HG03196 (cell line): Measurements from ENCODE around the gene LIN7B.
"Not testable (repeated sequence)": the region's sequence is repeated elsewhere in the genome, so short reads cannot be mapped to it uniquely, and the experiment has no call there.

Source experiments
- ATAC-seq: cut with Tn5 transposase; IDR thresholded peaks from one replicate; pipeline ENCODE4 v1.9.1; 2021; ENCODE audit not compliant: unreplicated experiment

LIN7B gene

DNA sequence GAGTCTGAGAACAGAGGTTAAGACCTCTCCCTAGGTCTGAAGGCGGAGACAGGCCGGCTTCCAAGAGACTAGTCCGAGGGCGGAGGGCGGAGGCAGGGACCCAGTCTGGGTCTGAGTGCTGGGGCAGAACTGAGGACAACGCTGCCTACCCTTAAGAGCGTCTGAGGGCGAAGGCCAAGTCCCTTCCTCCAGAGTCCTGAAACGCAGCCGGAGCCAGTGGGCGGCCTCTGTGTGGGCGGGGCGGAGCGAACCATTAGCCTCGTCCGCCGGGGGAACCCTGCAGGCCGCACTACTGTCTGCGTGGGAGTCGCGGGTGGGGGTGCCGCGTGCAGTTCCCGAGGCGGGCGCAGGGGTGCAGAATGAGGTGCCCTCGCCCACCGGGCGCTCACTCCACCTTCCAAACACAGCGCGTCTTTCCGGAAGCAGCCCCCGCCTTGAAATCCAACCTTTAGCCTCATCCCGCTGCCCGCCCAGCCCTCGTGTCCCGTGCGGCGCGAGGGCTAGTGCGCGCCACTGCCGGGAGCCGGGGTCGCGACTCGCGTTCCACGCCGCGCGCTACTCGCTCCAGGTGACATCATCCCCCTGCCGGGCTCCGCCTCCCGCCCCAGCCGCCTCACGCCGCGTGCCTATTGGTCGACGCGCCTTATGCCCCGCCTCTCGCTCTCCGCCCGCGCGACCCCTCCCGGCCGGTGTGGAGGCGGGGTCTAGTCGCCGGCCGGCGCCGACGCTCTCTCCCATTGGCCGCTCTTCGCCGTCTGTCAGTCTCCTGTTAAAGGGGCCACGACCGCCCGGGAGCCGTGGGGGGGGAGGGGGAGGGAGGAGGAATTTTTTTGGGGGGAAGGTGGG lies 4.6 kb downstream of the LIN7B start, which contains the start of gene C19orf73:
Gene C19orf73 (minus strand): TSS at position 579 of the 846 bp plus-strand sequence. CDS start 121 bp downstream, at position 458.
- ATAC-seq, result peak; percentile 70

- no peak for ATAC-seq
Measured at GRCh38 chr19:49119411-49120324, 5.5 kb downstream of the LIN7B start, which contains the start of gene PPFIA3. Gene PPFIA3 (plus strand): TSS chr19:49119544. CDS start chr19:49127874, 8,330 bp downstream.

DNA sequence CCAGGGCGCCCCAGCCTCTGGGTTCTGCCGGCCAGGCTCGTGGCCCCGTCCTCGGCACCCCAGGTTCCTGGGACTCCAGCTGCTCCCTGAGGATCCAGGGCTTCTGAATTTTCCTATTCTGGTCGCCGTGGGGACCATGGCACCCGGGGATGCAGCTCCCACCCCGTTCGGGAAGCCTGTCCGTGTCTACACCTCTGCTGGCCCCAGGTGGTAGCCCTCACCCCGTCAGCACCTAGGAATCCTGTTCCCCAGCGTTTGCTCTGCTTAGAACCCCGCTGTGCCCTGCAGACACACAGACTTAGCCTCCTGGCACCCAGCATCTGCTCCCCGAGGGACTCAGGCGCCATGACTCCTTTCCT lies 6.1 kb downstream of the LIN7B start:
- ATAC-seq, result no peak

DNA sequence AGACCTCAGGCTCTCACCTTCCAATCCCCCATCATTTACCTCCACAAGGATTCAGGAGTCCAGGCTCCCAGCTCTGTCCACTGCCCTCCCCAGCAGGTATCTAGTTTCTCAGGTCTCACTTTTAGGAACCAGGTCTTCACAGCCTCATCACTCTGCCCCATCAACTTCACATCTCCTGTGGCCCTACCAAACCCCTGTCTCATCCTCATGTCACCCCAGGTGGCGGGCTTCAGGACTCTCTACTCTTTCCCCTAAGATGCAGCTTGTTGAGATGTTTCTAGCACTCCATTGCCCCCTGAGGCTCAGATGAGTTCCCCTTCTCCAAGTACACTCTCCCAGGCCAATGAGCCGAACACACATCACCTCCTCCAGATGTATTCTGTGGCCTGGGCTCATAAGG lies 6.7 kb downstream of the LIN7B start:
- ATAC-seq, result no peak

DNA sequence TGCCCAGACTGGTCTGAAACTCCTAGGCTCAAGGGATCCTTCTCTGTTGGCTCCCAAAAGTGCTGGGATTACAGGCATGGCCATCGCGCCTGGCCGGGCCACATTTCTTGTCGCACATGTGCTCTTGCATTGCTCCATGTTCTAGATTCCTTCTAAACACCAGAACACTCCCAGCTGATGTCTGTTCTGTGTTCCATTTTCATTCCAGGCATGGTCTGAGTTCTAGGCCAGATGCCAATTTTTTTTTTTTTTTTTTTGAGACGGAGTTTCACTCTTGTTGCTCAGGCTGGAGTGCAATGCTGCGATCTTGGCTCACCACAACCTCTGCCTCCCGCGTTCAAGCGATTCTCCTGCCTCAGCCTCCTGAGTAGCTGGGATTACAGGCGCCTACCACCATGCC lies 7.7 kb downstream of the LIN7B start:
- not testable (repeated sequence) for ATAC-seq

- not testable (repeated sequence) for ATAC-seq
Measured at GRCh38 chr19:49123285-49123684, 9.1 kb downstream of the LIN7B start.

DNA sequence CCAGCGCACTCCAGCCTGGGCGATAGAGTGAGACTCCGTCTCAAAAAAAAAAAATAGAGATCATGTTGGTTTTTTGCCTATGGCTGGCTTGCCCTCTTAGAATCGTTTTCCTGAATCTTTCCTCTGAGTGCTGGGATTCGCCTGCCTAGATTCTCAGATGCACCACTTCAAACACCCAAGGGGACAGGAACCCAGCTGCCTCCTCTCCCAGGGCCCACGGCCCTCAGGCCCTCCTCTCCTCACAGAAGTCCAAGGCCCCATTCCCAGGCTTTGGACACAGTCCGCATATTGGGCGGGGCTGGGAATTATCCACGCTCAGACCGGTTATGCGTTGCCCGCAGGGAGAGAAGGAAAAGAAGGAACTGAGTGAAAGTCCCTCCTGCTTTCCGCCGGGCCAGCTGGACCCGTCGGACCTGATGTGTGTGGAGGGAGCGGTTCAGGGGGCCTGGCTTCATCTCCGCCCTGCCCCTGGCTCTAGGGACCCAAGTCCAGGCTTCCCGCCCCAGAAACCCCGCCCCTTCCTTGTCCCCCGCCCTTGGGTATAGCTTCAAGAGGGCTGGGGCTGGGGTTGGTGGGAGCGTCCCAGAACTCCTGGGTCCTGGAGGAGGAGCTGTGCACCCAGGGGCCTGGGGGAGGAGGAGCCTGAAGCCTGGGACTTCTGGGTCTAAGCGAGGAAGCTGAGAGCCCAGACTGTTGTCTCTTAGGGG lies 11.0 kb downstream of the LIN7B start:
- no peak for ATAC-seq

DNA sequence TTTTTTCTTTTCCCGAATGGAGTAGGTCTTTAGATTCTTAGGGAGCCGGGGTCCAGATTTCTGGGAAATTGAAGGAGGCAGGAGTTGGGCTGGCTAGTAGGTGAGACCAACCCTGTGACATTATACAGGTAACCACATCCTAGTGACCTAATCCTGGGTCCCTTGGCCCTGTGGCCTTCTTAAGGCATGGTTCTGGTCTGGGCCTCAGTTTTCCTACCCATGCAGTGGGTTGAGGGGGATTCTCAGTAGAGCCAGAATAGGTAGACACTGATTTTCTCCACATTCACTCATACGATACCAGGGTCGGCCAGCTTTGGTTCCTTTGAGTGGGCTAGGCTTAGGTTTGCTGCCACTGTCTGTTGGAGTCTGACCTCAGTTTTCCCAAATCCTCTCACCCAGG lies 12.4 kb downstream of the LIN7B start:
- no peak for ATAC-seq

DNA sequence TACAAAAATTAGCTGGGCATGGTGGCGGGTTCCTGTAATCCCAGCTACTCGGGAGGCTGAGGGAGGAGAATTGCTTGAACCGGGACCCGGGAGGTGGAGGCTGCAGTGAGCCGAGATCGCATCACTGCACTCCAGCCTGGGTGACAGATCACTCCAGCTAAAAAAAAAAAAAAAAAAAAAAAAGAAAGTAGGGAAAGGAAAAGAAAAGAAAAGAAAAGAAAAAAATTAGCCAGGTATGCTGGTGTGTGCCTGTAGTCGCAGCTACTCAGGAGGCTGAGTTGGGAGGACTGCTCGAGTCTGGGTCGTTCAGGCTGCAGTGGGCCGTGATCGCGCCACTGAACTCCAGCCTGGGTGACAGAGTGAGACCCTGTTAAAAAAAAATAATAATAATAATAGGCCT lies 13.1 kb downstream of the LIN7B start:
- ATAC-seq, result not testable (repeated sequence)

DNA sequence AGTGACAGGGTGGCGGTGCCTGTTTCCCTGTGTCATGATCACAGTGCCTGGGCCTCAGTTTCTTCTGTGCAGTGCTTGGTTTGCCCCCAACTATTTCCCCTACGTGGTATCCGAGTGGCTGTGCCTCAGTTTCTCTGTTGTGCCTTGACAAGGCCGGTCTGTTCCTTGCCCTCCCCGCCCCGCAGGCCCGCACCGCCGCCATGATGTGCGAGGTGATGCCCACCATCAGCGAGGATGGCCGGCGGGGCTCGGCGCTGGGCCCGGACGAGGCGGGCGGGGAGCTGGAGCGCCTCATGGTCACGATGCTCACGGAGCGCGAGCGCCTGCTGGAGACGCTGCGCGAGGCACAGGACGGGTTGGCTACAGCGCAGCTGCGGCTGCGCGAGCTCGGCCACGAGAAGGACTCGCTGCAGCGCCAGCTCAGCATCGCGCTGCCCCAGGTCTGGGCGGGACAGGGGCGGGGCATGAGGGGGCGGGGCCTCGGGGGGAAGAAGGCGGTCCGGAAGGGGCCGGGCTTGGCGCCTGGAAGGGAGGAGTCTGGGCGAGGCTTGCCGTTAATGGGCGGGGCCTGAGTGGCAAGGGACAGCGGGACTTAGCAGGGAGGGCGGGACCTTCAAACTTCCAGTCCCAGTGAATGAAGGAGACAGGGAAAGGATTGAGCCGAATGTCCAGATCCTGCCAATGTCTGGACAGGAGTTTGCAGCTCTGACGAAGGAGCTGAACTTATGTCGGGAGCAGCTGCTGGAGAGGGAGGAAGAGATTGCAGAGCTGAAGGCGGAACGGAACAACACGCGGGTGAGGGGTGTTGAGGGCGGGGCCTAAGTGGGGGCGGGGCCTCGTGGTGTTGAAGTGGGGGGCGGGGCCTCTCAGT lies 13.7 kb downstream of the LIN7B start:
- peak; percentile 88 for ATAC-seq

DNA sequence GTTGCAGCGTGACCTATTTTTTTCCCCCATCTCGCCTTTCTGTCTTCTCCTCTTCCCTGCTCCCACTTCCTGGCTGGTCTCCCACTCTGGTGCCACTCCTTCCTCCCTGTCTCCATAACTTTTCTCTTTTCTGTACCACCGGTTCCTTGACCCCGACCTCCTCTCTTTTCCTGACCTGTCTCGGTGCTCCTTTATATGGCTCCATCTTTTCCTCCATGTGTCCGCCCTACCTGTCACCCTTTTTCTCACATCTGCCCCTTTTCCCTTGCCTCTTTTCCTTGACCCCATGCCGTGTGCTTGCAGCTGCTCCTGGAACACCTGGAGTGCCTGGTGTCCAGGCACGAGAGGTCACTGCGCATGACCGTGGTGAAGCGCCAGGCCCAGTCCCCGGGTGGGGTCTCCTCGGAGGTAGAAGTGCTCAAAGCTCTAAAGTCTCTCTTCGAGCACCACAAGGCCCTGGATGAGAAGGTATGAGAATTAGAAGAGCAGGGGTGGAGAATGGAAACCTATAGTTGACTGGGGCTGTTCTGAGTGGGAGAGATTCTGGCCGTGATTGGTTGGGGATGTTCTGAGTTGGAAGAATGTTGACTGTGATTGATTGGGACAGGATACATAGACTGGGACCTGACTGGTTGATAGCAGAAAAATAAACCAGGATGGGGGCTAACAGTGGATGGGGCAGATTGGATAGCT lies 14.5 kb downstream of the LIN7B start:
- ATAC-seq, result no peak

DNA sequence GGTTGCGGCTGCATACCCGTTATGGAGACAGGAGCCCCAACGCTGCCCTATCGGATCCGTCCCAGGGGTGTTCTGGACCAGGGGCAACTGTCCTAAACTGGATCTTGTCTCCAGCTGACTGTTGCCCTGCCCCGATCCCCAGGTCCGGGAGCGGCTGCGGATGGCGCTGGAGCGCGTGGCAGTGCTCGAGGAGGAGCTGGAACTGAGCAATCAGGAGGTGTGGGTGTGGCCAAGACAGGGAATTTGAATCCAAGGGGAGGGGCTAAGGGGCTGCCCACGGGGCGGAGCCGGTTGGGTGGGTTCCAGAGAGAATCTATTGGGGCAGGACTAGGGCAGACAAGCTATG lies 15.0 kb downstream of the LIN7B start:
- no peak for ATAC-seq

- ATAC-seq, result no peak
Measured at GRCh38 chr19:49130325-49130724, 16.2 kb downstream of the LIN7B start.

DNA sequence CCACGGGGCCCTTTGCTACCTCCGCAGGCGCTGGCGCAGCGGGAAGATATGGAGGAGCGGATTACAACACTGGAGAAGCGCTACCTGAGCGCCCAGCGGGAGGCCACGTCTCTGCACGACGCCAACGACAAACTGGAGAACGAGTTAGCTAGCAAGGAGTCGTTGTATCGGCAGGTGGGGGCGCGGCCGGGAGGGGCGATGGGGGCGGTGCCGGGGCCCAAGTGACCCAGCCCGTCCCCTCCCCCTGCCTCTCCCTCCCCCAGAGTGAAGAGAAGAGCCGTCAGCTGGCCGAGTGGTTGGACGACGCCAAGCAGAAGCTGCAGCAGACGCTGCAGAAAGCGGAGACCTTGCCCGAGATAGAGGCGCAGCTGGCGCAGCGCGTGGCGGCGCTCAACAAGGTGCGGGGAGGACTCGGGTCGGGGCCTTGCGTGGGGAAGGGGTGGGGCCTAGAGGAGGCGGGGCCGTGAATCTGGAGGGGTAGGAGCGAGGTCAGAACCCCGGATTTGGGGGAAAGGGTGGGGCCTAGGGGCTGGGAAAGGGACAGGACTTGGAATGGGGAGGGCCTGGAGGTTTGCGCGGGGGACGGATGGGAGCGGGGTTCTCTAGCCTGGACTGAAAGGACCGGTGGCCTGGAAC lies 18.9 kb downstream of the LIN7B start:
- no peak for ATAC-seq

GRCh38 chr19:49133621-49134454 lies 19.7 kb downstream of the LIN7B start:
- ATAC-seq, result no peak

GRCh38 chr19:49135686-49136085 lies 21.5 kb downstream of the LIN7B start:
- ATAC-seq, result no peak

- no peak for ATAC-seq
Measured at GRCh38 chr19:49136771-49137171, 22.6 kb downstream of the LIN7B start.

GRCh38 chr19:49140951-49141350 lies 26.8 kb downstream of the LIN7B start:
- ATAC-seq, result no peak
